Posterior cingulate gyrus (tissue), 11 donors: ENCODE data around the gene NOD2.

Experiments used
- DNase-seq, 10 donors: peaks; one replicate each; pipeline versions ENCODE4 v3.0.0 to v3.0.0-alpha.2; 2020 to 2021; ENCODE audit warnings: mixed read lengths in 3 of 10
- intact Hi-C: fragments of 100-400 bp; cut with DNase I; formaldehyde crosslinking; loops from one replicate; pipeline ENCODE4 v1.15.1; 2023

NOD2 gene

GRCh38 chr16:50692999-50693781 is at the start of gene NOD2:
NOD2 (plus strand) TSS chr16:50693606; CDS start chr16:50699496, 5,890 bp downstream.
- intact Hi-C loops, result no loop called here
- DNase-seq, result no peak

- DNase-seq, result no peak
- intact Hi-C loops, result no loop called here
Measured at GRCh38 chr16:50644245-50644644, 49.2 kb upstream of the NOD2 start.

- peak in 5 of 10 donors; percentile 27 to 91 (median 34) for DNase-seq
- intact Hi-C loops, result no loop called here
Measured at GRCh38 chr16:50644729-50645128, 48.7 kb upstream of the NOD2 start.

- intact Hi-C loops, result no loop called here
- no peak for DNase-seq
Measured at GRCh38 chr16:50645563-50646220, 47.7 kb upstream of the NOD2 start.

GRCh38 chr16:50646345-50646744 is 47.1 kb upstream of the NOD2 start:
- intact Hi-C loops, result no loop called here
- no peak for DNase-seq

GRCh38 chr16:50651835-50652438 is 41.5 kb upstream of the NOD2 start:
- DNase-seq, result no peak

GRCh38 chr16:50652836-50653425 is 40.5 kb upstream of the NOD2 start:
- DNase-seq, result no peak
- intact Hi-C loops, result no loop called here

More at GRCh38 chr16:50651835-50652438, 41.5 kb upstream of the NOD2 start:
- intact Hi-C loops, result no loop called here

- intact Hi-C loops, result no loop called here
- no peak for DNase-seq
Measured at GRCh38 chr16:50653633-50654519, 39.5 kb upstream of the NOD2 start.

GRCh38 chr16:50655558-50656055 is 37.8 kb upstream of the NOD2 start:
- intact Hi-C loops, result no loop called here
- no peak for DNase-seq

GRCh38 chr16:50657241-50657640 is 36.2 kb upstream of the NOD2 start:
- intact Hi-C loops, result no loop called here
- DNase-seq, result peak in 1 of 10 donors; percentile 22

- DNase-seq, result no peak
- intact Hi-C loops, result loop anchor here (10.0 kb wide), 1 partner anchor 635 kb away; the partner anchor contains the start of gene CNEP1R1
Measured at GRCh38 chr16:50659806-50660205, 33.6 kb upstream of the NOD2 start.

GRCh38 chr16:50662306-50662940 is 31.0 kb upstream of the NOD2 start:
- intact Hi-C loops, result loop anchor here (10.0 kb wide), 1 partner anchor 638 kb away; the partner anchor contains the start of gene CNEP1R1
- DNase-seq, result peak in 2 of 10 donors; percentile 17 to 62

GRCh38 chr16:50664270-50664669 is 29.1 kb upstream of the NOD2 start:
- peak in 2 of 10 donors; percentile 30 to 77 for DNase-seq
- intact Hi-C loops, result loop anchor here (2.0 to 10.0 kb wide), 2 partner anchors 71 to 639 kb away; partner anchors contain the start of gene CNEP1R1

GRCh38 chr16:50665128-50665878 is 28.1 kb upstream of the NOD2 start:
- intact Hi-C loops, result loop anchor here (1.0 to 10.0 kb wide), 6 partner anchors 73 to 641 kb away; partner anchors contain the start of gene CNEP1R1
- DNase-seq, result peak; percentile 61 to 95 (median 84)

- intact Hi-C loops, result loop anchor here (5.0 to 10.0 kb wide), 4 partner anchors 80 to 642 kb away; partner anchors contain the start of gene CNEP1R1
- DNase-seq, result peak in 1 of 10 donors; percentile 55
Measured at GRCh38 chr16:50666658-50667496, 26.5 kb upstream of the NOD2 start.

GRCh38 chr16:50667497-50668367 is 25.7 kb upstream of the NOD2 start:
- intact Hi-C loops, result loop anchor here (5.0 to 10.0 kb wide), 4 partner anchors 80 to 643 kb away; partner anchors contain the start of gene CNEP1R1
- peak in 1 of 10 donors; percentile 61 for DNase-seq
